GM12874 (cell line): ENCODE results near the gene ACACA.

ENCODE experiments used
- CTCF ChIP-seq: IDR thresholded peaks from 2 replicates; pipeline ENCODE4 v1.5.1; 2011; ENCODE audit warnings: low read depth, mild to moderate bottlenecking, control low read depth, low read length, moderate library complexity; ENCODE audit not compliant: insufficient read depth

ACACA gene

DNA sequence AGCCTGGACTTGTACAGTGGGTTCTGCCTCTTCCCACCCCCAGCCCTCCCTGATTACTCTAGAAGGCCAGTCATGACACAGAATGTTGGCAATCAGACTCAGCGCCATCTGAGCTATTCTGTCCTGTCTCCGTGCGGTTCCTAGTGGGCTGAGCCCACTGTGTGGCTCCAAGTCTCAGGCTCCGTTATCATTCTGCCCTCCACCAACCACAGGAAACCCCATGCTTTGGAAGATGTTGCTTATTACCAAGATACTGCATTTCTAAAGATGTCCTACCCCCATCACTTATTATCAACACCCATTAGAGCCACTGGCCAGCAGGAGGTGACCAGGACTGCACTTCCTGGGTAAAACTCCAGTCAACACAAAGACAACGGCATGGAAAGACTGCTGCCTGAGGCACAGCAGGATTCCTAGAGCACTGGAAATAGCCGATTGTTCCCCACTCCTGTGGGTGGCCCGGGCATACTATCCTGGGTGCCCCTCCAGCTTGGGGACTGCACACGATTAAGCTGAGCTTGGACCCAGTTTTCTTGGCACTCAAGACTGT, 324.2 kb downstream of the ACACA start:
- no peak for TF ChIP-seq CTCF

DNA sequence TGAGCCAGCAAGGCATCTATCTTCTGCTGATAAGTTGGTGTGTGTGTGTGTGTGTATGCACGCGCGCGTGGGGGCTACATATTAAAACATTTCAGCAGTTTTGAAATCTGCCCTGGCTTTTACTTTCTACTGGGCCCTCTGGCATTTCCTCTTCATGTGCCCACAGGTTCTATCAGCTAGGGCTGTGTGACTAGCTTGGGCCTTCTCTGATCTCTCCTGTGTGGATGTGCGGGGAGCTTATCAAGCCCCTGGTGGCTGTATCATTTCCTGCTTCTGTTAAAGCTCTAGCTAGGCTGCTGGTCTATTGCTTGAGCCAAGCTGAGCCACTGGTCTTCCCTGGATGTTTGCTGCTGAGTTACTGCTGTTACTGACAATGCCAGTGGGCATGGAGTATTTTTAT, 325.3 kb downstream of the ACACA start:
- no peak for TF ChIP-seq CTCF

GRCh38 chr17:37079735-37080134, 326.9 kb downstream of the ACACA start:
- TF ChIP-seq CTCF = no peak

DNA sequence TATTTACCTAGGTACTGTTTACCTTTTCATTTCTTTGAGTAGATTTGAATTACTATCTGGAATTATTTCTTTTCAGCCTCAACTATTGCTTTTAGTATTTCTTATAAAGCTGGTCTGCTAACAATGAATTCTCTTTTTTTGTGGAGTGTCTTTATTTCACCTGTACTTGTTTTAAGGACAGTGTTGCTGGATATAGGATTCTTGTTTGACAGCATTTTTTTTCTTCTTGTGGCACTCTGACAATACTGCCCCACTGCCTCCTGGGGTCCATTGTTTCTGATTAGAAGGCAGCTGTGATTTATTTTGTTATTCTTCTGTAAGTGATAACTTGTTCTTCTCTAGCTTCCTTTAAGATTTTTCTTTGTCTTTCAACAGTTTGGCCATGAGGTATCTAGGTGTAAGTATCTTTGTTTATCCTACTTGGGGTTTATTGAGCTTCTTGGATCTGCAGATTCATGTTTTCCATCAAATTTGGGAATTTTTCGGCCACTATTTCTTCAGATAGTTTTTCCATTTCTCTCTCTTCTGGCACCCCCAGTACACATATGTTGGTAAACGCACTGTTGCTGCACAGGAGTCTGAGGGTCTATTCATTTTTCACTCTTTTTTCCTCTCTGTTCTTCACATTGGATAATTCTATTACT, 327.4 kb downstream of the ACACA start:
- TF ChIP-seq CTCF = no peak

- TF ChIP-seq CTCF = no peak
These were observed 337.5 kb downstream of the ACACA start for GRCh38 chr17:37069087-37069486.

DNA sequence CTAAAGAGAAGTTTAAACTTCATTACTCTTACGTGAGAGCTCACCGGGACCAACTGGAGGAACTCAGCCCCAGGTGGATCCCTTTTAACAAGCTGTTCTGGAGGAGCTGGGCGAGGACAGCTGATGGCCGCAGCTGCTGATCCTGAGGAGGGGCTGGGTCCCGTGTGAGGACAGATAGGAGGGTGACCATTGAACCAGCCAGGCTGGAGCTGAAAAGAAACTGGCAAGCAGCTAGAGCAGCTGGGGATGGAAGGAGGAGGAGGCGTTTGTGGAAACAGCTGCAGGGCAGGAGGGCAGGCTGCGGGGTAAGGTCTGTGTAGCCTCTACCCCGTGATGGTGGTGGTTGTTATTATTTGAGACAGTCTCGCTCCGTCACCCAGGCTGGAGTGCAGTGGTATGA, 338.4 kb downstream of the ACACA start:
- TF ChIP-seq CTCF = no peak

DNA sequence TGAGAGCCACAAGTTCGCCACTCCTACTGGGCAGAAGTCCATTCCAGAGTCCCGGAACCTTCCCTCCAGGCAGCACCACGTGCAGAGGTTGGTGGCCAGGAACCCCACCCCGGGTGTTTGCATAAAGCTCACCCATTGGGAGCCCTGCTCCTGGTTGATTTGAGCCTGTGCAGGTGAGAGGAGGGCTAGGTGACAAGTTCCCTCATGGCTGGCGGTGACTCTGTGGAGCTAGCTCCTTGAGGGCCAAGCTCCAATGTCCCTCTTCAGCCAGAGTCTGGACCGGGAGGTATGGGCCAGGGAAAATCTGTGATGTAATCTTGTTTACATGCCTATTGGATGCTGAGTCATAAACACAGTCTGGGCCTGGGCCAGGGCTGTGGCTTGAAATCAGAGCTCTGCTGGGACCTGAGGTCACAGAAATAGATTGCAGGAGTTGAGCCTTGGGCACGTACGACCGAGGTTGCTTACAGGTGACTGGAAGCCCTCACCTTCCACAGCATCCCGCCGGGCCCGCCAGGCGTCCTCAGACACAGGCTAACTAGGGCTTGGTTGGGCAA, 339.0 kb downstream of the ACACA start:
- no peak for TF ChIP-seq CTCF
